HG02763 (cell line): ENCODE results near the gene MDC1.
"Not testable (repeated sequence)": the region's sequence is repeated elsewhere in the genome, so short reads cannot be mapped to it uniquely, and the experiment has no call there.

ENCODE experiments used
- ATAC-seq: cut with Tn5 transposase; IDR thresholded peaks from one replicate; pipeline ENCODE4 v1.9.1; 2021; ENCODE audit warnings: mild to moderate bottlenecking, moderate library complexity; ENCODE audit not compliant: unreplicated experiment

The MDC1 gene

DNA sequence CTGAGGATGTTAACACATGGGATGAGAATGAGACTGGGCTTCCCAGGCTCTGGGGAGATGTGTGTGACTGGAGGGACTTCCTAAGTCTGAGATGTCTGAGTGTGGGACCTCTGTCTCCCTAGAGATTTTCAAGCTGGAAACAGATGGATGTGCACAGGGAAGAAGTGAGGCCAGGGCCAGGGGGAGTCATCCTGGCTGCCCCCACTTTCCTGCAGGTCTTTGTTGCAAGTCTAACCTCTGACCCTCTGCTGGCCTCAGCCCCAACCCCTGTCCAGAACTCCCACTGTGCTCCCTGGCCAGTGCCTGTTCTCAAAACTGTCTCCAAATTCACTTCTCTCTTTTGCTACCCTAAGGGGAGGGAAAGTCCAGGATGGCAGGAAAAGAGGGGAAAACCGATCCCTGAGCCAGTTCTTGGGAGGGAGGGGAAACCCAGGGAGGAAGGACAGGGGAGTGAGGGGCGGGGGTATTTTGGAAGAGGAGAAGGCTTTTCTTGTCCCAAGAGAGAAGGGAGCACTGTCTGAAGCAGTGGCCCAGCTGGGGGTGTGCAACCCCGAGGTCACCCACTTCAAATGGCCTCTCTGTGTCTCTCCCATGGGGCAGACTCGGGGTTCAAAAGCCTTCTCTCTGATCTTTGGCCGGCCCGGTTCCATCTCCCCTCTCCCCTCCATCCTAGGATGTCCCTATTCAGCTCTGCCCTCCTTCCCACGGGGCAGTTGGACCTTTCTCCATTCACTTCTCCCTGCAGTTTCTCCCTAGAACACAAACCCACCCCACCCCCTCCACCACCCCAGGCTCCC, 33.7 kb downstream of the MDC1 start:
- ATAC-seq = no peak

DNA sequence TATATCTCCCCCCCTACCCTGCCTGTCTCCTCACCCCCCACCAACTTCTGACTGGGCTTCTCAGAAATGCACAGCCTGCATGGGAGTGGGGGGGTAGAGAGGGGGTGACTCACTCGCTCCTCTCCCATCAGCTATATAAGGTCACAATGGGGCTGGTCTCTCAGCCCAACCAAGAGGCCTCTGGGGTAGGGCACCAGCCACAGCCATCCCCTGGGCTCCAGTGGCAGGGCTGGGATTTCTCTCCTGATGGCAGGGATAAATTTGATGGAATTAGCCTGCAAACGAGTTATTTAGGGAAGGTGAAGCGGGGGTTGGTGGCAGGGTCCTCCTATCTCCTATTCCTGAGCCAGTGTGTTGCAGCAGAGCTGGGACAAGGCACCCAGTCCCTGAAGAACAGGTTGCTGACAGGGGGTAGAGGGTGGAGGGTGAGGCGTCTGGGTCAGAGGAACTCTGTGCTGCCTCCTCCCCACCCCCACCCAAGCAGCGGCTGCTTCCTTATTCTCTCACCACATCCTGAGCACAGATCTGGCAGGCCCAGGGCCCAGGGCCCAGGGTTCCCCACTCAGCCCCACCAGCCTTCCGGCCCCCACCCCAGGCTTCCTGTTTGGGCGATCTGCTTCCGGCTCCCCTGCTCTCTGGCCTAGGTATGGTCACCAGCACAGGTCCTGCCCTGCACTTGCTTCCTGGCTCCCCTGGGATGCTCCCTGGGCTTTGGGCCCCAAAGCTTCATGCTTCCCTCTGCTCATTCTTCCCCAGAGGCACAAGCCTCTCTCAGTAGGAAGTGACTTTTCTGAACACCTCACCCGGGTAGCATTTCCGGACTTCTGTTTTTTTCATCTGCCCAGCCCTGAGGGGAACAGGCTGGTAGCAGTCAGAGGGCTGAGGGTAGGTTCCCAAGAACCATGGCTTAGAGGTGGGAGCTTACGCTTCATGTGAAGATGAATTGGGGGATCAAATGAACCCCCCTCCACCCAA, 34.7 kb downstream of the MDC1 start:
- ATAC-seq = peak; percentile 34

DNA sequence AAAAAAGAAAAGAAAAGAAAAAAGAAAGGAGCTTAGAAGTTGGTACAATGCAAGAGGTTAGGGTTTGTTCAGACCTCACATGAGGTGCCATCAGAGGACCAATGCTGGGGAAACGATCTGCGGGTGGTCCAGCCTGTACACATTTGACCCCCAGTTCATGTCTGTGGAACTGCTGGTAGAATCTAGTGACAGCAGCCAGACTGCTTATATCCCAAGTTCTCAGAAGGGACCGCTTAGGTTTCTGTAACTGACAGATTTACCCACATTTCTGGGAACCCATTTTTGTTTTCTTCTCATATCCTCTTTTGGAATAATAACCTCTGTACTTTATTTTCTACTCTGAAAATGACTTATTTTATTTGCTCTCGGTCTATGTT, 35.3 kb downstream of the MDC1 start:
- no peak for ATAC-seq

DNA sequence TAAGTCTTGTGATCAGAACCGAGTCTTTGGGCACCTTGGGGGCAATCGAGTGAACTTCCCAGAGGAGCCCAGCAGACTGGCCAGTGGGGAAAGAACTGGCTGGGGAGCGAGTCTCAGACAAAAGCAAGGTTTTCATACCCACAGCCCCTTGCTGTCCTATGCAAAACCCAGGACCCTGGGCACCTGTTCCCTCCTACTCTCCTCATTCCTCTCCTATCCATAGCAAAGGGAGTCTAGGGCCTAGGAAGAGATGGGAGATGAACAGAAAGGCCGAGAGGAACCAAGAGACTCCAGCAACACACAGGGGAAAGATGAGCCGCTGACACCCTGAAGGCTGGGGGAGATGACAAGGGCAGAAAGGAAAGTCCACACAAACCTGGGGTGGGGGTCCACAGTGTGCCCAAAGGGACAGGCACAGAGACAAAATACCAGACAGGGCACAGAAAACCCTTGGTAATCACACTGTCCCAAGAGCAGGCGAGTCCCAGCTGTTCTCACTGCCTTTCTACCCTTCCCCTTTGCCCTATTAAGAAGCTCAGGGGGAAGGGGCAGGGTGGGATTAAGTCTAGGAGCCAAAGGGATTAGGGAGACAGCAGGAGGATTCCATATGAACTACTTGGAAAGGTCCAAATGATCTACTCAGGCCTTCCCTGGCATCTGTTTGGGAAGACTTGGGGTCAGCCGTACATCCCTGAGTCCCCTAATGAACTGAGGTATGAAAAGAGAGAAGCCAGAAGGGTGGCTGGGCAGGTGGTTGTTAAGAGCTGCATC, 37.1 kb downstream of the MDC1 start:
- ATAC-seq = no peak

DNA sequence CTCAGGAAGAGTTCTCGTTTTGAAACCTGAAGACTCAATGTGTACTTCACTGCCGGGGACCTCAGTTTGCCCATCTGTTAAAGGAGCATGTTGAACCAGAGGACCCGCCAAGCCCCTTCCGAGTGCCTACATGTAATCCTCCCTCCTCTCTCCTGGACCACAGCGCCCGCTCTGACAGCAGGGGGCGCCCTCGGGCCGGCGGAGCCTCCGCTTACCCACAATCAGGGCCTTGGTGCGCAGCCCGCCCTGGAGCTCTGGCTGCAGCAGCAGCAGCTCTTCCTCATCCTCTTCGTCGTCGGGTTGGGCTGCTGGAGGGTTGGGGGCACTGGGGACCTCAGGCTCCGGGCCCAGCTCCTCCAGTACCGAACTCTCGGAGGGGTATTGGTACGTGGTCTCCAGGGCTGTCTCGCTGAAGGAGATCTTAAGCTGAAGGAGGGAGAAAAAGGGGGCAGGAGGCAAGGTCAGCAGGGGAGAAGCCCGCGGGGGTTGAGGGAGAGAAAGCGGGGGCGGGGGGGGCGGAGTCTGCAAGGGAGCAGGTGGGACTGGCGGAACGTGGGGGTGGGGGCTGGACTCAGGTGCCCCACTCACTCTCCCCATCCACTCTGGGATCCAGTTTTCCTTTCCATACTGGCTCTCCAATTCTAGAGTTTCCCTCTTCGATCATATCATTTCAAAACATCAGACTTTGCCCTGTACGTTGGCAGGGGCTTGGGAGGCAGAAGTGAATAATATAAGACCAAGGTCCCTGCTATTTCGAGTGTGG, 37.9 kb downstream of the MDC1 start:
- peak; percentile 31 for ATAC-seq

DNA sequence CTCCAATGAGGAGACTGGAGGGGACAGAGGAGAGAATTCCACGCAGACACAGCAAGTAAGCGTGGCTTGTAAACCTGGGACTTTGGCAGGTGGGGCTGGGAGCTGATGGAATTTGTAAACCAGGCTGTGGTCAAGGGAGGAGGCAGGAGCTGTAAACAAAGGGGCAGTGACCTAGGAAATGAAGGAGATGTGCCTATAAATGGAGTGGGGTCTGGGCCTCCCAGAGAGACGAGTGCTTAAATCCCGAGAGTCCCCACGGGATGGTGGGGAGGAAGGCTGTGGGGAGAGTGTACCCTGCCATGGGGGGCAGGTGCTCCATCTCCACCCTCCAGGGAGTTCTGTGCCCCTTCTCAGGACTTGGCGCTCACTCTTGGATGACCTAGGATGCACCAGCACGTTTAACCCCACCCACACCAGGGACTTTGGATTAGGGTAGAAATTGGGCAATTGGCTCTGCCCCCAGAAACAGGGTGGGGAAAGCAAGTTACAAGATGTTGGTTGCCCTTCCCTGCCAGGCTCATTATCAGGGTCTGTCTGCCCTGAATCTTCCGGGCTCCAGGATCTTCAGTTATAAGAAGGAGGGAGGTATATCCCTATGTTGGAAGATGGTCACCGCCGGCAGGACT, 40.3 kb downstream of the MDC1 start:
- ATAC-seq = no peak

DNA sequence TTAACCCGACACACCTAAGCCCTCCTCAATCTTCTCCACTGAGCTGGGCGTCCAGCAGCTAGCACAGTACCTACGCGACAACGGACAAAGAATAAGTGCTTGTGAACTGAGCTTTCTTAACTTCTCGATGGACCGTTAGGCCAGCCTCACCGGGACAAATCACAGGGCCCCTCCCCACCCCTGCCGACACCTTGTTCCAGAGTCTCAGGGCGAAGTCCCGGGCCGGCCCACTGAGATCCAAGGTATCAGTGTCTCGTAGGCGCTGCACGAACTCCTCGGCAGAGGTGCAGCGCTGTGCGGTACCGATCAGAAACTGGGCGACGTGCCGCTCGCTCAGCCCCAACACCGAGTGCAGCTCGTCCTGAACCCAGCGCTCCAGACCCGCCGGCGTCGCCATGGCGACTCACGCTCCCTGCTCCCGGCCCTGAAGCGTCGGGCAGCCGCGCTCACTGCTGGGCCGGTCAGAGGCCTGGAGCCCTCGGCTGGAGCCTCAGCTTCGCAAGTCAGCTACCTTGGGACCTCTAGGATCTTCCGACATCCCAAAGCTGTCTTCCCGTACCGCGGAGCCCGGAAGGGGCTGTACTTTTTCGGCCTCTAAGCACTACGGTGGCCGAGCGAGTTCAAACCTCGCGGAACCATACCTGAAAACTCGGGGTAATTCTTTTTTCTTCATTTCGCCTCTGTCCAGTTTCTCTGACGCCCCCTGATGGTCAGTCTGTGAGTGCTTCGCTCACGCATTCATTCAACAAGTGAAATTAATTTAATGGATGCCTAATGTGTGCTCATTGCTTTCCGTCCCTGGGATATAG, 44.4 kb downstream of the MDC1 start, which contains the start of gene DHX16:
Gene DHX16 (minus strand): TSS at position 562 of the 809 bp plus-strand sequence. CDS start 165 bp downstream, at position 397.
- ATAC-seq = peak; percentile 74

DNA sequence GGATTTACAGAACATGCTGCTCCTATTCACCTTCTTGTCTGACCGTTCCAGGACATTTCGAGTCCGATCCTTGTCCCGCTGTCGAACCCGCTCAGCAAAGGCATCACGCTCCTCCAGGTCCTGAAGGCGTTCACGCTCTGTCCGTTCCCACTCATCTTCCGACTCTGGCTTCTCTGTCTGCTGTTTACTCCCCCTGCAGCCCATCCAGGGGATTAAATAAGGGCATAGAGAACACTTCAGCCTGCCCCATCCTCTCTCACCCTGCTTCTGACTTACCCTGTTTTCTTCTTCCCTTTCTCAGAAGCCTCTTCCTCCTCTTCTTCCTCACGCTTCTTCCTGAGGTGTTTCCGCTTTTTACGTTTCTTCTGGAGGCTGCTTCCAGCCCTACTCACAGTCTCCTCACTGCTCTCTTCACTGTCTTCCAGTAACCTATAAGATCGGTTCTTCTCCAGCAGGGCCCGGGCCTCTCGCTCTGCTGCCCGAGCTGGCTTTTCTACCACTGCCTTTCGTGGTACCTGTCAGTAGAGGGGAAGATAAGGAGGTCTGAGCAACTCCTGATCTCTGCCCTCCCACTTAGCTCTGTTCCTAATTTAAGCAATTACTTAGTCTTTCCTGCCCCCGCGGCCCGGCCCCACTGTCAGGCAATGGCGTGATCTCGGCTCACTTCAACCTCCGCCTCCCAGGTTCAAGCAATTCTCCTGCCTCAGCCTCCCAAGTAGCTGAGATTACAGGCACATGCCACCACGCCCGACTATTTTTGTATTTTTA, 46.1 kb downstream of the MDC1 start:
- no peak for ATAC-seq

DNA sequence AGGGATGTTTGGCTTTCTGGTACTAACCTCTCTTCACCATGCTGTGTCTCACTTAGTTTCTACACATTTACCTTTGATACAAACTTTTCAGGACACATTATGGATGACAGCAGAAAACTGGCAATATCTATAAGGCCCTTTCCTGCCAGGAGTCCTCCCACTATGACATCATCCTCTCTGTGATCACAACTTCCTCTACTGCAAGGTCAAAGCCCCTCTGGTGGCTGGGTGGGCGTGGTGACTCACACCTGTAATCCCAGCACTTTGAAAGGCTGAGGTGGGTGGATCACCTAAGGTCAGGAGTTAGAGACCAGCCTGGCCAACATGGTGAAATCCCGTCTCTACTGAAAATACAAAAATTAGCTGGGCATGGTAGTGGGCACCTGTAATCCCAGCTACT, 50.8 kb downstream of the MDC1 start:
- not testable (repeated sequence) for ATAC-seq

DNA sequence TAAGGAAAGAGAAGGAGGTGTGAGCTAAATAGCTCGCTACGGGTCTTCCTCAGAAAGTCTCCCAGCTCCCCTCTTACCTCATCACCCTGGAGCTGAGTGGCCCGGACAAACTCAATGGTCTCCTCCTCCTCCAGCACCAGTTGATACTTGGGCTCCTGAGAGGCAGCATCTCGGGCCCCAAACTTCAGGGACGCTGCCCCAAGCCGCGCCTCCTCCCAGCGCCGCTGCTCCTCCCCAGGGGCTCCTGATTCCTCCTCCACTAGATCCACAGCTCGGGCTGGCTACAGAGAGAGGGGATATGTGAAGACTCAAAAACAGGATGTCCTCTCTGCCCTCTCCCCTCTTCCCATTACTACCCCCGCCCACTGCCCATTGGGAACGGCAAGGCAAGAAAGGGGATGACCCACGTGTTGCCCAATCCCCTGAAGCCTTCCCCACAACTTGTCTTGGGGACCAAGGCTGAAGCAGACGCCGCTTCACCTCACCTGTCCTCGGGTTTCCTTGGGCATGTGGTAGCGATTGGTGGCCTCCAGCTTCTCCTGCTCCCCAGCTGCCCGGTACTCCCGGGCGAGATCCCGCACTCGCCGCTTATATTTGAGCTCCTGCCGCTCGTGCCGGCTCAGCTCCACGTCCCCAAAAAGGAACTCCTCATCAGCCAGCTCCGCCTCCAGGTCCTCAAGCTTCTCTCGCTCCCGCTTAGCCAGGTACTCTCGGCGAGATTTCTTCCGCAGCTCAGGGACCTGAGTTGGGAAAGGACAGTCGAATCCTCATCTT, 51.9 kb downstream of the MDC1 start:
- ATAC-seq = no peak

DNA sequence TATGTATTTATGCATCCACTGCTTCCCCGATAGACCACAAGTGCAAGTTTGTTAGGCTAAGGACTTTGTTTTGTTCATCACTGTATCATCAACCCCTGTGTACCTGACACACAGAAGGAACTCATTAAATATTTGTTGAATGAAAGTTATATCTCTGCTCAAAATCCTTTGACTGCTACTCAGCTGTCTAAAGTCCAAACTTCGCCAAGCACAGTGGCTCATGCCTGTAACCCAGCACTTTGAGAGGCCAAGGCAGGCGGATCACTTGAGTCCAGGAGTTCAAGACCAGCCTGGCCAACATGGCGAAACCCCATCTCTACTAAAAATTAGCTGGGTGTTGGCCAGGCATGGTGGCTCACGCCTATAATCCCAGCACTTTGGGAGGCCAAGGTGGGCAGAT, 59.2 kb downstream of the MDC1 start:
- ATAC-seq = not testable (repeated sequence)

DNA sequence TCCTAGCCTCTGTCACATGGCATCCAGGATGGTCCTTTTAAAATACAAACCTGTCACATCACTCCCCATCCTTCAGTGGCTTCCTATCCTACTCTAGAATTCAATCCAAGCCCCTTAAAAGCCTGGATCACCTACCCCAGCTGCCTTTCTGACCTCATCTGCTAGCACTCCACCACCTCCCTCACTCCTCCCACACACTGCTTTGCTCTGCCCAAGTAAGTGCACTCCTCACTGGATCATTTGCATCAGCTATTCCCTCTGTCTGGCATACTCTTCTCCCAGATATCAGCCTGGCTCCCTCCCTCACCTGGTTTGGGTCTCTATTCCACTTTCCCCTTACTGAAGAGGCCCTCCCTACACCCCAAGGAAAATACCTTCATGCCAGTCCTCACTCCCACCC, 59.6 kb downstream of the MDC1 start:
- no peak for ATAC-seq

DNA sequence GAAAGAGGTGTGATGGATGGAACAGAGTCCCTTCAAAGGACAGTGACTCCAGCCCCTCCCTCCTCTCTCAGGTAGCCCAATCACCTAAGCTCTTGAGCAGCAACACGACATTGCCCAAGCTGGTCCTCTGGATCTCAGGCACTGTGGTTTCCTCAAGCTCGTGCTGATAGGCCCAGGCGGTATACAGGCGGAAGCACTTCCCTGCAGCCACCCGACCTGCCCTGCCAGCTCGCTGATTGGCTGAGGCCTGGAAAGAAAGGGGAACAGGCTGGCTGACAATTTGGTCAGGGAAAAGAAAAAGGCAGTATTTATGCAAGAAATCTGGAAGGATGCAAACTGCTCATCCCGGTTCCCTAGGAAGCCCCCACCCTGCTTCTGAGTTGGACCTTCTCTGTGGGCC, 60.6 kb downstream of the MDC1 start:
- ATAC-seq = no peak

DNA sequence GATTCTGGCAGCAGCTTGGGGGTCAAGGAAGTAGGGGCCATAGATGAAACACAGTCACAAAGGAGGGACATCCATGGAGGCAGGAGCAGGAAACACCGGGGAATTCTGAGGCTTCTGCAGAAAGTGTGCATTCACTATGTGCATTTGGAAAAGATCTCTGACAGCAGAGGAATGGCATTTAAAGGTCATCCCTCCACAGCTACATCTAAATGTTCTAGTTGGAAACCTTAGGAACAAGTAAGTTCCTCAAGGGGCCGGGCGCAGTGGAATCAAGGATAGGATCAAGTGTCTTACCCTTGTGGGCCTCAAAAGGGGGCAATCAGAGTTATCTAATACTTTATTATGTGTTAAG, 61.4 kb downstream of the MDC1 start:
- no peak for ATAC-seq

DNA sequence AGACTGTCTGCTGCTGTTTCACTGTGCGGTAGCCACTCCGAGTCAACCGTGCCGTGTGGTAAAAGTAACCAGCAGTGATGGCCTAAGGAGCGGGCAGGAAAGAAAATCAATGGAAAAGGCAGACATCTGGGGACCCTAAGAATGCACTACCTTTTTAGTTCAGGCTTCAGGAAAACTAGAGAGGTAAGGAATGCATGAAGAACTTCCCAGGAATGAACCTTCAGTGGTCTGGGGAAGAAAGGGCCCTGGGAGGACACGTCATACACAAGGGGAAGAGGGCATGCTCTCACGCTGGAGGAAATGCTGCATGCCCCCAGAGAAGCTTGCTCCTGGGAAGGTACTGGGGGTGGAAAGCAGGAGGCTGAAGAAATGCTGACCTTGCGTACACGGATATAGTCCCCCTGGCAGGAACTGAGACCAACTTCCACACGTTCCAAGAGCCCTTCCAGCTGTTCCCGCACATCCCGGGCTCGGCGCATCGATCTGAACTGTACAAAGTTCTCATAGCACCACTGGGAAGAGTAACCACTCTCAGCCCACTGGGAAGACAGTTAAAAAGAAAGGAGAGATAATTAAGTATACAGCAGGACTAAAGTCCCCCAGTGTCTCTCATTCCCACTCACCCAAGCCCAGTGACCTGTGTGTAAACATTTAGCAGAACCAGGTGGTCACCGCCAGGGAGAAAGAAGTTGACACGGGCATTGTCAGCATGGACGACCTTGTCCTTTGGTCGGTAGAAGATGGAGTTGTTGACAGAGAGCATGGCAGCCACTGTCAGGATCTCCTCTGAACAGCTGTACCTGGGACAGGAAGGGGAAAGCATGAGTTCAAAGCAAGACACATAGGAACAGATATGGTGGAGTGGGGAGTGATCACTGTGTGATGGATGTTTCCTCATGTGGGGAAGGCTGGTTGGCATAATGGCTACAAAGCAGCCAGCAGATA, 62.0 kb downstream of the MDC1 start:
- no peak for ATAC-seq

DNA sequence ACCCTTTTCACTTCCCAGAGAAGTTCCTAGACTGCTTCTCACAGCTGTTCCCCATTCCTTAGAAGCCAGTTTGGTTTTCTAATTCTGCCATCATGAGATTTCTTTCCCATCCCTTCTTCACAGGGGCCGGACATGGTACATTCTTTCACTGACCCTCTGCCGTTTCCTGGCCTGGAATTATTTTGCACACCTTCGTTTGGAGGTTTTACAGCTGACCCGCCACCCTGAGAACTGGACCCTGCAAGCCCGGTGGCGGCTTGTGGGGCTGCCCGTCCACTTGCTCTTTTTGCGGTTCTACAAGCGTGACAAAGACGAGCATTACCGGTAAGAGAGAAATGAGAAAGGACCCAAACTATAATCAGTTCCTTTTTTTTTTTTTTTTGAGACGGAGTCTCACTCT, 65.9 kb downstream of the MDC1 start:
- ATAC-seq = no peak
